Hematopoietic multipotent progenitor cell treated with erythropoietin and hydrocortisone succinate and interleukin-3 and kit ligand, for 15 days (in vitro differentiated cells): ENCODE results near the gene CYP2B6.
A peak's percentile ranks its signal among the peaks of the same experiment; 100 is the strongest.
"Not testable (repeated sequence)": the region's sequence is repeated elsewhere in the genome, so short reads cannot be mapped to it uniquely, and the experiment has no call there.

ENCODE experiments used
- DNase-seq: peaks from one replicate; pipeline ENCODE4 v3.0.0-alpha.2; 2015; ENCODE audit warnings: low spot score

Gene CYP2B6

GRCh38 chr19:40990972-40991381 lies at the start of gene CYP2B6:
Gene CYP2B6, plus strand, starts transcription at chr19:40991282. Its CDS starts 24 bp downstream, at chr19:40991306.
- DNase-seq: no peak

- no peak for DNase-seq
Measured at GRCh38 chr19:40941481-40942219, 49.4 kb upstream of the CYP2B6 start.

- DNase-seq: no peak
Measured at GRCh38 chr19:40945645-40946044, 45.4 kb upstream of the CYP2B6 start.

- DNase-seq: no peak
Measured at GRCh38 chr19:40947114-40947513, 44.0 kb upstream of the CYP2B6 start.

GRCh38 chr19:40947573-40947972 lies 43.5 kb upstream of the CYP2B6 start:
- DNase-seq: no peak

GRCh38 chr19:40948580-40949299 lies 42.3 kb upstream of the CYP2B6 start:
- no peak for DNase-seq

- no peak for DNase-seq
Measured at GRCh38 chr19:40954573-40954972, 36.5 kb upstream of the CYP2B6 start.

- DNase-seq: no peak
Measured at GRCh38 chr19:40959338-40959737, 31.7 kb upstream of the CYP2B6 start.

- DNase-seq: no peak
Measured at GRCh38 chr19:40960062-40960685, 30.9 kb upstream of the CYP2B6 start.

GRCh38 chr19:40960780-40961179 lies 30.3 kb upstream of the CYP2B6 start:
- no peak for DNase-seq

- DNase-seq: no peak
Measured at GRCh38 chr19:40962460-40962961, 28.6 kb upstream of the CYP2B6 start.

GRCh38 chr19:40964361-40964760 lies 26.7 kb upstream of the CYP2B6 start:
- not testable (repeated sequence) for DNase-seq

- DNase-seq: not testable (repeated sequence)
Measured at GRCh38 chr19:40965351-40965750, 25.7 kb upstream of the CYP2B6 start.

GRCh38 chr19:40966591-40966990 lies 24.5 kb upstream of the CYP2B6 start:
- DNase-seq: not testable (repeated sequence)

GRCh38 chr19:40968065-40968464 lies 23.0 kb upstream of the CYP2B6 start:
- DNase-seq: not testable (repeated sequence)

GRCh38 chr19:40969721-40970120 lies 21.4 kb upstream of the CYP2B6 start:
- DNase-seq: not testable (repeated sequence)

GRCh38 chr19:40970396-40971345 lies 20.4 kb upstream of the CYP2B6 start:
- DNase-seq: not testable (repeated sequence)

- DNase-seq: peak; percentile 76
Measured at GRCh38 chr19:40974633-40975037, 16.4 kb upstream of the CYP2B6 start.

GRCh38 chr19:40976134-40976533 lies 14.9 kb upstream of the CYP2B6 start:
- no peak for DNase-seq

- no peak for DNase-seq
Measured at GRCh38 chr19:40976724-40977123, 14.4 kb upstream of the CYP2B6 start.

GRCh38 chr19:40979759-40980158 lies 11.3 kb upstream of the CYP2B6 start:
- DNase-seq: not testable (repeated sequence)
